Fibroblast of lung (primary cell): ENCODE data around the gene LCN2. TPM values are rescaled to one million over a fixed set of nuclear protein-coding genes. Genes with fewer than 3 reads are reported as not detected.

Experiments used
- DNase-seq, 2 donors: peaks; one replicate each; pipeline versions ENCODE4 v3.0.0 to v3.0.0-alpha.2; 2010; ENCODE audit warnings: low read depth in 2 of 2
- H2AFZ ChIP-seq: 2 replicates; pipeline ENCODE4 v1.5.1; 2012; ENCODE audit warnings: low read length, control low read depth, inconsistent platforms
- H3K27ac ChIP-seq: 2 replicates; pipeline ENCODE4 v1.5.1; 2011; ENCODE audit warnings: low read length, control low read depth; ENCODE audit not compliant: insufficient read depth
- H3K27me3 ChIP-seq: 2 replicates; pipeline ENCODE4 v1.5.1; 2011; ENCODE audit warnings: mild to moderate bottlenecking, low read length; ENCODE audit not compliant: control insufficient read depth, insufficient read depth
- H3K36me3 ChIP-seq: 2 replicates; pipeline ENCODE4 v1.5.1; 2011; ENCODE audit warnings: low read length; ENCODE audit not compliant: control insufficient read depth, insufficient read depth
- H3K4me1 ChIP-seq: 2 replicates; pipeline ENCODE4 v1.5.1; 2011; ENCODE audit warnings: low read length; ENCODE audit not compliant: control insufficient read depth, insufficient read depth; ENCODE audit errors: extremely low read depth
- H3K4me2 ChIP-seq: 2 replicates; pipeline ENCODE4 v1.5.1; 2011; ENCODE audit warnings: low read length, control low read depth; ENCODE audit not compliant: insufficient read depth; ENCODE audit errors: extremely low read depth
- H3K4me3 ChIP-seq, 4 experiments: fragments of 200-600 bp in 1 of 4; sonication (generic) in 1 of 4; replicated peaks in 1 of 4; 2 replicates each; pipeline ENCODE4 v1.5.1; 2011 to 2016; ENCODE audit warnings: low read length in 4 of 4, low read depth in 3 of 4, mild to moderate bottlenecking in 3 of 4, control low read depth in 2 of 4, inconsistent platforms in 1 of 4, mixed read lengths in 1 of 4; ENCODE audit not compliant: insufficient read depth in 1 of 4; ENCODE audit errors: control extremely low read depth in 1 of 4
- H3K79me2 ChIP-seq: 2 replicates; pipeline ENCODE4 v1.5.1; 2012; ENCODE audit warnings: mild to moderate bottlenecking, low read length, inconsistent platforms; ENCODE audit not compliant: control insufficient read depth, insufficient read depth
- H3K9ac ChIP-seq: 2 replicates; pipeline ENCODE4 v1.5.1; 2011; ENCODE audit warnings: mild to moderate bottlenecking, low read length, control low read depth; ENCODE audit not compliant: insufficient read depth
- H3K9me3 ChIP-seq: 2 replicates; pipeline ENCODE4 v1.5.1; 2012; ENCODE audit warnings: low read depth, low read length; ENCODE audit not compliant: control insufficient read depth, insufficient read depth
- H4K20me1 ChIP-seq: 2 replicates; pipeline ENCODE4 v1.5.1; 2011; ENCODE audit warnings: low read length; ENCODE audit not compliant: control insufficient read depth, insufficient read depth; ENCODE audit errors: extremely low read depth
- CTCF ChIP-seq, 2 donors: IDR thresholded peaks in 1 of 2; conservative IDR thresholded peaks in 1 of 2; 1 replicate in 1 of 2; 2 replicates in 1 of 2; pipeline ENCODE4 v1.5.1; 2011 to 2012; ENCODE audit warnings: low read length in 2 of 2, control low read depth in 1 of 2, inconsistent platforms in 1 of 2, low read depth in 1 of 2, mild to moderate bottlenecking in 1 of 2
- EZH2 ChIP-seq: IDR thresholded peaks from 2 replicates; pipeline ENCODE4 v1.5.1; 2012; ENCODE audit warnings: low read length, control low read depth, mild to moderate bottlenecking; ENCODE audit errors: missing control alignments
- polyA plus RNA-seq, 2 donors: library from polyadenylated mRNA; depleted of rRNA in 1 of 2; stranded (reverse) in 1 of 2; unstranded in 1 of 2; fragments of >200 nt; gene quantifications; 2 replicates each; pipeline ENCODE4 v1.2.1, GENCODE V29; 2011 to 2012; ENCODE audit warnings: missing spikeins in 1 of 2
- total RNA-seq: library from RNA; depleted of rRNA; stranded (reverse); fragments of >200 nt; gene quantifications from 2 replicates; pipeline ENCODE4 v1.2.1, GENCODE V29; 2014

LCN2 gene
- total and polyA plus RNA-seq, 2 donors (not counting 1 experiment from before 2014, with no cell fraction given): not detected

- Histone ChIP-seq H3K9me3 (no peaks in the 10 kb centered on the region), H2AFZ (no peak overlapping the region), H3K27me3 (no peaks in the 10 kb centered on the region), H4K20me1 (no peaks in the 10 kb centered on the region), H3K36me3 (no peaks in the 10 kb centered on the region), H3K79me2 (no peaks in the 10 kb centered on the region), H3K4me3 (no peak overlapping the region), H3K4me1 (peaks cover 4% of the 10 kb centered on the region), H3K9ac (no peak overlapping the region), H3K4me2 (no peak overlapping the region), H3K27ac (no peak overlapping the region)
- no peak for TF ChIP-seq EZH2
- TF ChIP-seq CTCF (conservative IDR thresholded peaks at IDR 0.05 in 1 of 2, IDR thresholded peaks at IDR 0.05 in 1 of 2; ENCODE audit: low read depth in 1 of 2, low read length in 2 of 2): no peak
- DNase-seq: no peak
Observed at GRCh38 chr9:128115187-128116103, 33.8 kb upstream of the LCN2 start.

GRCh38 chr9:128116104-128117083 is 32.9 kb upstream of the LCN2 start:
- H4K20me1 ChIP-seq: no peaks in the 10 kb centered on the region
- TF ChIP-seq CTCF (conservative IDR thresholded peaks at IDR 0.05 in 1 of 2, IDR thresholded peaks at IDR 0.05 in 1 of 2; ENCODE audit: low read depth in 1 of 2, low read length in 2 of 2) (no peak), EZH2 (no peak)
- DNase-seq: no peak
- H3K9ac ChIP-seq: no peak overlapping the region
- H3K4me1 ChIP-seq: peaks cover 4% of the 10 kb centered on the region
- no peak overlapping the region for H2AFZ ChIP-seq
- H3K27ac ChIP-seq: no peak overlapping the region
- H3K27me3 ChIP-seq: no peaks in the 10 kb centered on the region
- H3K36me3 ChIP-seq: peaks cover 4% of the 10 kb centered on the region
- H3K4me3 ChIP-seq: no peak overlapping the region
- no peaks in the 10 kb centered on the region for H3K79me2 ChIP-seq
- no peaks in the 10 kb centered on the region for H3K9me3 ChIP-seq
- no peak overlapping the region for H3K4me2 ChIP-seq
